NCI-H2107 (cell line): ENCODE results near the gene PCSK7.

Experiments used
- DNase-seq: peaks from one replicate; lab custom pipeline; 2025; lab: John Stamatoyannopoulos, UW

The PCSK7 gene

GRCh38 chr11:117230999-117231841, 653 bp downstream of the PCSK7 start:
- DNase-seq, result no peak

- no peak for DNase-seq
These were observed 1.4 kb downstream of the PCSK7 start for GRCh38 chr11:117230286-117230961.

- DNase-seq, result no peak
These were observed 2.0 kb downstream of the PCSK7 start for GRCh38 chr11:117229931-117230285.

GRCh38 chr11:117229411-117229810, 2.5 kb downstream of the PCSK7 start:
- no peak for DNase-seq

GRCh38 chr11:117228091-117228490, 3.8 kb downstream of the PCSK7 start:
- DNase-seq, result no peak

GRCh38 chr11:117226388-117227385, 5.2 kb downstream of the PCSK7 start:
- peak; percentile 63 for DNase-seq

GRCh38 chr11:117225553-117226170, 6.2 kb downstream of the PCSK7 start:
- no peak for DNase-seq

GRCh38 chr11:117223741-117224689, 7.9 kb downstream of the PCSK7 start:
- no peak for DNase-seq

DNA sequence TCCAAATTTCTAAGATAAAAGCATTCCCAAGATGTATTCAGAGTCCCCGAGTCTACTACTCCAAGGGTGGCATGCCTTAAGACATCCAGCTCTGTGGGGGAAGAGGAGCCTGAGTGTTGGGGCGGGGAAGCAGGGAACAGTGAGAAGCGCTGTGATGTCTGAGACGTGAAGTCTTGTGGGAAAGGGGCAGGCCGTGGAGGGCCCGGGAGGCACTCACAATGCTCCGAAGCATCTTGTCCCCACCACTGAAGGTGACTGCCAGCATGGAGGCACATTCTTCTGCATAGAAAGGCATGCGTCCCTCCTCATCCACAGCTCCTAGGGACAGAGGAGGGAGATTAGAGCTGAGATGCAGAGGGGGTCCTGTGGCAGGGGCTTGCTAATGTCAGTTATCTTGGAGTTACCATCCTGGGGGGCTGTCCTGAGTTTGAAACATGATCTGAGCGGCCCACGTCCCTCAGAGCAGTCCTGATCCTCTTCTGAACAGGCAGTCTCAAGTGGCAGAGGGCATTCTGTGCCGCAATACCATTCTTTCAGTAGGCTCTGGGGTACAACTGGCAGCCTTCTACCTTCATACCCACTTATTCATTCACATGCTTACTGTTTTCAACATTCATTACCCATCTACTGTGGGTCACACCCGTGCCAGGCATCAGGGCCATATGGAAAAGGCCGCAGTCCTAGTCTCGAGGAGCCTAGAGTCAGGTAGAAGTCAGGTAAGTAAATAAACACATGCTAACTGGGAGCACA, 8.7 kb downstream of the PCSK7 start:
- no peak for DNase-seq

GRCh38 chr11:117221775-117222517, 9.9 kb downstream of the PCSK7 start:
- DNase-seq, result peak; percentile 67

DNA sequence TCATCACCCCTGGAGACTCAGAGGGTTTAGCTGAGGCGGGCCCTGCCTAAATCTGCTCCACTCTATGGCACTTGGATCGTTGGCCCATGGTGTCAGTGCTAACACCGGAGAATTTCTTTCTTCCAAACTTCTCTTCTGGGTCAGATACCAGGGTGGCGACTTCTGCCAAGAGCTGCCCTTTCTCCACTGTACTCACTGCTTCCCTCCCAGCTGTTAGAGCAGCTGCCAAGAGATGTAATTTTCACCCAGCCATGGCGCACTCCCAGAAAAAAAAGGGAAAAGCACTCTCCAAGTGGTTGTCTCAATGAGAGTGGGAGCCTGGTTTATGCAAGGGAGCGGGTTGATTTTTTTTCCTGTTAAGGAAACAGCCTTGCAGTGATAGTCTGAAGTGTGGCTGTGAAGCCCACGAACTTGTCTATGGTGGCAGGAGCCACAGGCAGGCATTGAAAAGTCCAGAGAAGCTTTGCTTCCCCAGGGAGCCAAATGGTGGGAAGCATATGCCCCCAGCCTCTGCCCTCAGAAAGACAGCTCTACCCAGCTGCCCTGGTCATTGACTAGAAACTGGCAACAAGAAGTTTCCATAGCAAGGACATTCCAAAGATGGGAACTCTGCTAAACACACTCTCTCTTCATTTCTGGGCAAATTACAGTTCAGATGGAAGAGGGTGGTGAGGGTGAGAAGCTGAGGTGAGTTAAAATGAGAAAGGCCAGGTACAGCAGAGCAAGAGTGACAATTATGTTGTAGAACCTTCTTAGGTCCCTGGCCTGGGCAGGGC, 10.7 kb downstream of the PCSK7 start:
- no peak for DNase-seq

GRCh38 chr11:117220568-117220967, 11.3 kb downstream of the PCSK7 start:
- DNase-seq, result no peak

DNA sequence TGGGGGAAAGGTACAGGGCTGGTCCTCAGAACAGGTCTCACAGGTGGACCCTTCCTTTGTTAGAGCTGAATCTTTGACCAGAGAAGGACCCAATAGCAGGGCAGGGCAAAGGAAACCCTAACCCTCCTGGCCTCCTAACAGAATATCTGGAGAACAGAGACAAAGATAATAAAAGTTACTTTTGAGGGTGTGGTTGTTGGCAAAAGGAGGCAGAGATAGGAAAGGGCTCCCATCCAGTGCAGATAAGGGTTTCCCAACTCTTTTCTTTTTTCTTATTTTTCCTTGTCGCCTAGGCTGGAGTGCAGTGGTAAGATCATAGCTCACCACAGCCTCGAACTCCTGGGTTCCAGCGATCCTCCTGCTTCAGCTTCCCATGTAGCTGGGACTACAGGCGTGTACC, 11.9 kb downstream of the PCSK7 start:
- no peak for DNase-seq

GRCh38 chr11:117219455-117219854, 12.4 kb downstream of the PCSK7 start:
- DNase-seq, result no peak

DNA sequence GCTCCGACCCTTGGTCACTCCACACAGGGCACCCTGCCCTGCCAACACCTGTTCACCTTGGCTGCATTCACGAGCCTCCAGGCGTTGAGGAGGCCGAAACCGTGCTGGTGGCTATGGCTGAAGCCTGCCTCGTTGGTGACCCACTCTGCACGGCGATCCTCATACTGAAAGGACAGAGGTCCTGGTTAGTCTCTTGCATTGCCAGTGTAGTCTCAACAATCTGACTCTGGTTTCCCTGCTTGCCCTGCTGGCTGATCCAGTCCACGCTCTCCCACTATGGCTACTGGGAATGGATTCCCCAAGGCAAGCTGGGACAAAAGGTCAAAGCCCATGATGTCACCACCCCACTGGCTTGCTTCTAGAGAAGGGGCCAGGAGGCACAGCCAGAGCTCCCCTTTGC, 12.9 kb downstream of the PCSK7 start:
- DNase-seq, result no peak

- no peak for DNase-seq
These were observed 13.5 kb downstream of the PCSK7 start for GRCh38 chr11:117218133-117218915.
